ENCODE data around the gene MCTP1. TPM values are rescaled to one million over a fixed set of nuclear protein-coding genes. Genes with fewer than 3 reads are reported as not detected.

The MCTP1 gene
- total RNA-seq, 1 experiment from 2014 or later, result 25.8 TPM

- ChIA-PET CTCF (no interaction called here), POLR2A (ENCODE audit: low non-redundant PET) (no interaction called here)
- intact Hi-C loops (cut with micrococcal nuclease; ENCODE audit: unreplicated experiment), result loop anchor here (5.0 to 10.0 kb wide), 2 partner anchors 209 to 482 kb away; no protein-coding TSS in a partner anchor
- no peaks in the 10 kb centered on the region for H3K9me3 ChIP-seq (ENCODE audit: low read depth, low read length, poor library complexity, severe bottlenecking)
- DNase-seq (ENCODE audit: low spot score), result no peak
- no peak overlapping the region for H3K4me3 ChIP-seq (ENCODE audit: low read depth, low read length, poor library complexity, severe bottlenecking)
- H3K27me3 ChIP-seq (replicated peaks; ENCODE audit: insufficient read depth, low read depth, low read length, poor library complexity), result no peaks in the 10 kb centered on the region
- H3K4me1 ChIP-seq (ENCODE audit: insufficient read depth, low read length, poor library complexity, severe bottlenecking), result peaks cover 6% of the 10 kb centered on the region
- no peak for TF ChIP-seq EZH2 (IDR thresholded peaks at IDR 0.05; ENCODE audit: borderline replicate concordance, low read depth, low read length, poor library complexity, severe bottlenecking)
- TF ChIP-seq, protein P1, sequence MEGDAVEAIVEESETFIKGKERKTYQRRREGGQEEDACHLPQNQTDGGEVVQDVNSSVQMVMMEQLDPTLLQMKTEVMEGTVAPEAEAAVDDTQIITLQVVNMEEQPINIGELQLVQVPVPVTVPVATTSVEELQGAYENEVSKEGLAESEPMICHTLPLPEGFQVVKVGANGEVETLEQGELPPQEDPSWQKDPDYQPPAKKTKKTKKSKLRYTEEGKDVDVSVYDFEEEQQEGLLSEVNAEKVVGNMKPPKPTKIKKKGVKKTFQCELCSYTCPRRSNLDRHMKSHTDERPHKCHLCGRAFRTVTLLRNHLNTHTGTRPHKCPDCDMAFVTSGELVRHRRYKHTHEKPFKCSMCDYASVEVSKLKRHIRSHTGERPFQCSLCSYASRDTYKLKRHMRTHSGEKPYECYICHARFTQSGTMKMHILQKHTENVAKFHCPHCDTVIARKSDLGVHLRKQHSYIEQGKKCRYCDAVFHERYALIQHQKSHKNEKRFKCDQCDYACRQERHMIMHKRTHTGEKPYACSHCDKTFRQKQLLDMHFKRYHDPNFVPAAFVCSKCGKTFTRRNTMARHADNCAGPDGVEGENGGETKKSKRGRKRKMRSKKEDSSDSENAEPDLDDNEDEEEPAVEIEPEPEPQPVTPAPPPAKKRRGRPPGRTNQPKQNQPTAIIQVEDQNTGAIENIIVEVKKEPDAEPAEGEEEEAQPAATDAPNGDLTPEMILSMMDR (conservative IDR thresholded peaks at IDR 0.05; ENCODE audit: low read depth, low read length), result no peak
- no peaks in the 10 kb centered on the region for H3K36me3 ChIP-seq (ENCODE audit: insufficient read depth, low read length, poor library complexity, severe bottlenecking)
- BruUV-seq (replicated peaks), result no TSS peak
- H3K27ac ChIP-seq (ENCODE audit: low read depth, low read length, poor library complexity, severe bottlenecking), result no peak overlapping the region
Observed at GRCh38 chr5:94736498-94736897, 548.4 kb downstream of the MCTP1 start.

GRCh38 chr5:94731471-94731870 lies 553.4 kb downstream of the MCTP1 start:
- intact Hi-C loops (cut with micrococcal nuclease; ENCODE audit: unreplicated experiment), result loop anchor here (10.0 kb wide), 1 partner anchor 477 kb away; no protein-coding TSS in a partner anchor
- TF ChIP-seq EZH2 (IDR thresholded peaks at IDR 0.05; ENCODE audit: borderline replicate concordance, low read depth, low read length, poor library complexity, severe bottlenecking), result no peak
- TF ChIP-seq, protein P1 (conservative IDR thresholded peaks at IDR 0.05; ENCODE audit: low read depth, low read length), result no peak
- ChIA-PET POLR2A (ENCODE audit: low non-redundant PET) (no interaction called here), CTCF (no interaction called here)
- Histone ChIP-seq H3K27me3 (replicated peaks; ENCODE audit: insufficient read depth, low read depth, low read length, poor library complexity) (no peaks in the 10 kb centered on the region), H3K9me3 (ENCODE audit: low read depth, low read length, poor library complexity, severe bottlenecking) (no peaks in the 10 kb centered on the region), H3K27ac (ENCODE audit: low read depth, low read length, poor library complexity, severe bottlenecking) (no peak overlapping the region), H3K4me3 (ENCODE audit: low read depth, low read length, poor library complexity, severe bottlenecking) (no peak overlapping the region), H3K36me3 (ENCODE audit: insufficient read depth, low read length, poor library complexity, severe bottlenecking) (no peaks in the 10 kb centered on the region), H3K4me1 (ENCODE audit: insufficient read depth, low read length, poor library complexity, severe bottlenecking) (no peaks in the 10 kb centered on the region)
- DNase-seq (ENCODE audit: low spot score), result no peak
- BruUV-seq (replicated peaks), result no TSS peak

DNA sequence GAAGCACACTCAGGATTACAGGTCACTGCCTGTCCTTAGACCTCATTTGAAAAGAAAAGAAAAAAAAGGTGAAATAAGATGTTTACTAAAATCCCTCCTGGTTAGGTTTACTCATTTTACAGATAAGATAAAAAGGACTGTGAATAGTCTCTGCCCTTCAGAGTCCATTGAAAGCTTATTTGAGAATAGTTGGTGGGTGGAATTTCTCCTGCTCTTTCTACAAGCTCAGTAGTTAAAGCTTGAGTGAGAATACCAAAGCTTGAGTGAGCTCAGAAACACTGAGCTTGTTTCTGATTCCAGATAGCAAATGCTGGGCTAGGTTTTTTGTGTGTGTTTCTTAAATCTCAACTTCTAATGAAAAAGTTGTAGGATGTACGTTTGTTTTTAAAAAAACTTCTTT lies 559.8 kb downstream of the MCTP1 start:
- ChIA-PET POLR2A (ENCODE audit: low non-redundant PET) (no interaction called here), CTCF (no interaction called here)
- no peaks in the 10 kb centered on the region for H3K27me3 ChIP-seq (replicated peaks; ENCODE audit: insufficient read depth, low read depth, low read length, poor library complexity)
- no peak for TF ChIP-seq EZH2 (IDR thresholded peaks at IDR 0.05; ENCODE audit: borderline replicate concordance, low read depth, low read length, poor library complexity, severe bottlenecking)
- TF ChIP-seq, protein P1 (conservative IDR thresholded peaks at IDR 0.05; ENCODE audit: low read depth, low read length), result no peak
- intact Hi-C loops (cut with micrococcal nuclease; ENCODE audit: unreplicated experiment), result no loop called here
- no peaks in the 10 kb centered on the region for H3K4me1 ChIP-seq (ENCODE audit: insufficient read depth, low read length, poor library complexity, severe bottlenecking)
- no peaks in the 10 kb centered on the region for H3K36me3 ChIP-seq (ENCODE audit: insufficient read depth, low read length, poor library complexity, severe bottlenecking)
- no peak overlapping the region for H3K4me3 ChIP-seq (ENCODE audit: low read depth, low read length, poor library complexity, severe bottlenecking)
- no peak for DNase-seq (ENCODE audit: low spot score)
- no peaks in the 10 kb centered on the region for H3K9me3 ChIP-seq (ENCODE audit: low read depth, low read length, poor library complexity, severe bottlenecking)
- BruUV-seq (replicated peaks), result no TSS peak
- H3K27ac ChIP-seq (ENCODE audit: low read depth, low read length, poor library complexity, severe bottlenecking), result no peak overlapping the region
